Skin of body (tissue), 2 donors: ENCODE measurements around the gene SBF2. TPM values are rescaled to one million over a fixed set of nuclear protein-coding genes. Genes with fewer than 3 reads are reported as not detected.
A peak's percentile ranks its signal among the peaks of the same experiment; 100 is the strongest.

Source experiments
- DNase-seq: peaks from one replicate; lab custom pipeline; 2025; lab: John Stamatoyannopoulos, UW
- total RNA-seq: library from RNA; depleted of rRNA; stranded (reverse); fragments of >200 nt; gene quantifications from one replicate; pipeline ENCODE4 v1.2.3, GENCODE V29; 2014

SBF2 gene
- total RNA-seq = 62.5 TPM

DNA sequence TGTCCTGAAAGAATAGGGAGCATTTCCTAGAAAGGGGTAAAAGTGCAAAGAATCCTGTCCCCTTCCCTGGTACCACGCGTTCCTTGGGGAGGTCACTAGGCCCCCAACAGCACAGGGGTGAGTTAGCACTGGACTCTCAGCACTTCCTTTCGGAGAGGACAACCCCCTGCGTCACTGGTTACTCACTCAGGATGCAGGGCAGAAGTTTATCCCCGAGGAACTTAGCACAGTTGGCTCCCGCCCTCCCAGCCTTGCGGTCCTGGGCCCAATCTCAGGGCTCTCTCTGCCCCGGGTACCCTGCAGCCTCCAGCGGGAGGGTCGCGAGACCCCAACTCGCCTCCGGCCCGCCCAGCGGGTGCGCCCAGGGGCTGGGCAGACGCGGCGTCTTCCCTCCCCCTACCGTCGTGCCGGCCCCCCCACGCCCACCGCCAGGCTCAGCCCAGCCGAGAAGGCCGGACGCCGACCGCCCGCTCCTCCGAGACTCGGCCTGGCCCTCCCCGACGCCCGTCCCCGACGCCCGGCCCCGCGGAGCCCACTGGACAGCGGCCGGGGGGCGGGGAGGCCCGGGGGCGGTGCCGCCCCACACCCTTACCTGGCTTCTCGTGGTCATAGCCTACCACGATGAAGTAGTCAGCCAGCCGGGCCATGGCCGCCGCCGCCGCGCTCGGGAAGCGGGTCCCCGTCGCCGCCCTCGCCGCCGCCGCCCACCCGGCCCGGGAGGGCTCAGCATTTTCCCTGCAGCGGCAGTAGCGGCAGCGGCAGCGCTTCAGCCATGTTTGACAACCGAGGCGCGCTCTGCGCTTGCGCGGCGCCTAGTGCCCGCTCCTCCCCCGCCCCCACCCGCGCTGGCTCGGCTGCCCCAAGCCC is at the start of gene SBF2:
Gene SBF2 (minus strand): TSS at position 797 of the 867 bp plus-strand sequence. CDS start 150 bp downstream, at position 647.
- peak; percentile 70 for DNase-seq

DNA sequence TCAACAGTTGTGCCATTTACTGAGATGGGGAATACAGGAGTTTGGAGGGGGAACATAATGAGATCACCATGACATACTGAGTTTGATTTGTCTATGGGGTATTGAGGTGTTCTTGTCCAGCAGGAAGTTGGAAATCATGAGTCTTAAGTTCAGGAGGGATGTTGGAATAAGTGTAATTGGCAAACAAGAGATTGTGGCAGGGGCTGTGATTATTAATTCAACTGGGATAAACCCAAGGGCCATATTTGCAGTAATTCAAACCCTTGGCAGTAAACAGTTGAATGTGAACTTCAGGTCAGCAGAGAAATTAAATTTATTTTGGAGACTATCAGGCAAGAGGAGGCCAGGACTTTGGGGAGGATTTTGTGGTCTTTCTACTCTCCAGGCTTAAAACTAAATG is 44.3 kb upstream of the SBF2 start:
- peak; percentile 56 for DNase-seq

DNA sequence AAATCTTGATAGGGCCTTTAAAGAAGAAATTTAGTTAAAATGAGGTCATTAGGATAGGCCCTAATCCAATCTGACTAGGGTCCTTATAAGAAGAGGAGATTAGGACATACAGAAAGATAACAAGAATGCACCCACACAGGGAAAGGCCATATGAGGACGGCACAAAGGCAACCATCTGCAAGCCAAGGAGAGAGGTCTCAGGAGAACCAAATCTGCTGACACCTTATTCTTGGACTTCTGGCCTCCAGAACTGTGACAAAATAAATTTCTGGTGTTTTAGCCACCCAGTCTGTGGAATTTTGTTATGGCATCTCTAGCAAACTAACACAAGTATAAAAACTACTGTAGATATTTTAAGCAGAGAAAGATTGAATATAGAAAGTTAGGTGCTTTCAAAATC is 39.5 kb upstream of the SBF2 start:
- no peak for DNase-seq

DNA sequence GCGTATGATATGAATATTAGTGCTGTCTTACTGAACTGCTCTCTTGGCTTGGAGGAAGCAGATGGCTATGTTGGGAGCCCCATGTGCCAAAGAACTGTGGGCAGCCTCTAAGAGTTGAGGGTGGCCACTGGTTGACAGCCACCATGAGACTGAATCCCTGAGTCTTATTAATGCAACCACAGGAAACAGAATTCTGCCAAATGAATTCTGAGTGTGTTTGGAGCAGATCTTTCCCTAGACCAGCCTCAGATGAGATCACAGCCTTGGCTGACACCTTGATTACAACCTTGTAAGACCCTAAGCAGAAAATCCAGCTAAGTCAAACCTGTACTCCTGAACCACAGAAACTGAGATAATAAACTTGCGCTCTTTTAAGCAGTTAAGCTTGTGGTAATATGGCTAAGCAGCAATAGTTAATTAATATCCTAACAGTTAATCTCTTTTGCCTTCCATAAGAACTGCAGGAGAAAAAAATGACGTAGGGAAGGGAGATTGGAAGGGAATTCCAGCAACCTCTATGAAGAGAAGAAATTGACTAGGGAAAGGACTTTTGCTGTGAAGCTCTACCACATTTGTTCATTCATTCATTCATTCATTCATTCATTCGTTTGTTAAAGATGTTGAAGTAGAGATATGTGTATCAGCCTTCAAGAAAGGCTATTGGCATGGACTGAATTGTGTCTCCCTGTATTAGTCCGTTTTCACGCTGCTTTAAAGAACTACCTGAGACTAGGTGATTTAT is 37.7 kb upstream of the SBF2 start:
- DNase-seq = no peak

DNA sequence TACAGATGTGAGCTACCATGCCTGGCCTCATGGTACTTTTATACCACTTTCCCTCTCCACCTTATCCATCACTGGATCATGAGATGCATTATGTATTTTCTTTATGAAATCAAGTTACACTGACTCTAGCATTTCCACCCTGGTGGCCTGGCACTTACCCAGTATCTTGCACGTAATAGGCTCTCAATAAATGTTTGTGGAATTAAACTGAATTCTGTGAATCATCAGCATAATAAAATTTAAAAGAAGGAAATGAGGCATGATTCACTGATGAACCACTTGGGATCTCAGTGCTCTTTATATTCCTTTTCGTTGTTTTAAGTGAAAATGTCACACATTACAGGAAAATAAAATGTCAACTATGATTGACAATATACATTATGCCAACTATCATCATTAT is 35.9 kb upstream of the SBF2 start:
- no peak for DNase-seq

DNA sequence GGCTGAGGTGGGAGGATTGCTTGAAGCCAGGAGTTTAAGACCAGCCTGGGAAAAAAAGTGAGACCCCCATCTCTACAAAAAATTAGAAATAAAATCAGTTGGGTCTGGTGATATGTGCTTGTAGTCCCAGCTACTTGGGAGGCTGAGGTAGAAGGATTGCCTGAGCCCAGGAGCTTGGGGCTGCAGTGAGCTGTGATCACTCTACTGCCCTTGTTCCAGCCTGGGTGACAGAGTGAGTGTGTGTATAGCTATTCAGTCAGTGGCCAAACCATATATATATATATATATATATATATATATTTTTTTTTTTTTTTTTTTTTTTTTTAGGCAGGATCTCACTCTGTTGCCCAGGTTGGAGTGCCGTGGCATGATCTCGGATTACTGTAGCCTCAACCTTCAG is 35.3 kb upstream of the SBF2 start:
- no peak for DNase-seq

DNA sequence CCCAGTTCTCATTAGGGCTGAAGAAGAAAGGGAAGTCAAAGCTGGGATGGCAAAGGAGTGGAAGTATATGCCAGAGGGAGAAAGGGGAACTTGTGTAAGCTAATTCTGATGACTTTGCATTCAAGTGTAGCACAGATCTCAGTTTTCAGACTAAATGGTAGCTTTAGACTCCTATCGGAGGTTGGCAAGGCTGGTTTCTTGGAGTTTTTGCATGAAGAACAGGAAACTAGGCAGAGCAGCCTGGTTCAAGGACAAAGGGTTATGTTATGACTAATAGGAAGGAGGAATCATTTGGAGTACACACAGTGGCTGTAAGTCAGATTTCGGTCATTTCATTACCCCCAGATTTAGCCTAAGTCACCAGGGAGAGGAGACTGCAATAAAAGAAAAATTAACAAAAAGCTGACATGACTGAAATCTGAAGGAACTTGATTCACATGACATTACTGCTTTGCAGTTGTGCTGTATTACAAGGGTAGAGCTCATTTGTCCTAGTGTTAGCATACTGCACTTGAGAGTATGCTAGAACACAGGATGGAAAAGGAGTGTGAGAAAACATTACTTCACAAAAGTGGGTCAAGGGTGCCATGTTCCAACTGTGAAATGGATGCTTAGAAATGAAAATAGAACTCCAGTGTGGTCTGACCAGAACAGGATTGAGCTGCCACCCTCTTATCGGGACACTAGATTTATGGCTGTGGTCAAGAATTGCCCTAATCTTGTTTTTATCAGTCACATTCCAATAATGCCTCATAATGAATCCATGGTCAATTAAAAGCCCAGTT is 34.5 kb upstream of the SBF2 start:
- DNase-seq = no peak

DNA sequence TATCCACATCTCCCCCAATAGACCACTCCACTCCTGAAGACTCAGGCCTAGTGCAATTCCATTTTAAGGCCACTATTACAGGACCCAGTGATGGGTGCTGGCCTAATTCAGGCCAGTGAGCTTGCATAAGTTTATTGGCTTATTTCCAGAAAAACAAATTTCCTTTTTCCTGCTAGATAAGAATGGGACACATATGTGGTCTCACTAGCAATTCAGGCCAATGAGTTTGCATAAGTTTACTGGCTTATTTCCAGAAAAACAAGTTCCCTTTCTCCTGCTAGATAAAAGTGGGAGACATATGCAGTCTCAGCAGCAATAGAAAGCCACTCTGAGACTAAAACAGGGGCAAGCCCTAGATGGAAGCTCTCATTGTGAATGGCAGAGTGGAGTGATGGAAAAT is 33.2 kb upstream of the SBF2 start:
- DNase-seq = no peak

DNA sequence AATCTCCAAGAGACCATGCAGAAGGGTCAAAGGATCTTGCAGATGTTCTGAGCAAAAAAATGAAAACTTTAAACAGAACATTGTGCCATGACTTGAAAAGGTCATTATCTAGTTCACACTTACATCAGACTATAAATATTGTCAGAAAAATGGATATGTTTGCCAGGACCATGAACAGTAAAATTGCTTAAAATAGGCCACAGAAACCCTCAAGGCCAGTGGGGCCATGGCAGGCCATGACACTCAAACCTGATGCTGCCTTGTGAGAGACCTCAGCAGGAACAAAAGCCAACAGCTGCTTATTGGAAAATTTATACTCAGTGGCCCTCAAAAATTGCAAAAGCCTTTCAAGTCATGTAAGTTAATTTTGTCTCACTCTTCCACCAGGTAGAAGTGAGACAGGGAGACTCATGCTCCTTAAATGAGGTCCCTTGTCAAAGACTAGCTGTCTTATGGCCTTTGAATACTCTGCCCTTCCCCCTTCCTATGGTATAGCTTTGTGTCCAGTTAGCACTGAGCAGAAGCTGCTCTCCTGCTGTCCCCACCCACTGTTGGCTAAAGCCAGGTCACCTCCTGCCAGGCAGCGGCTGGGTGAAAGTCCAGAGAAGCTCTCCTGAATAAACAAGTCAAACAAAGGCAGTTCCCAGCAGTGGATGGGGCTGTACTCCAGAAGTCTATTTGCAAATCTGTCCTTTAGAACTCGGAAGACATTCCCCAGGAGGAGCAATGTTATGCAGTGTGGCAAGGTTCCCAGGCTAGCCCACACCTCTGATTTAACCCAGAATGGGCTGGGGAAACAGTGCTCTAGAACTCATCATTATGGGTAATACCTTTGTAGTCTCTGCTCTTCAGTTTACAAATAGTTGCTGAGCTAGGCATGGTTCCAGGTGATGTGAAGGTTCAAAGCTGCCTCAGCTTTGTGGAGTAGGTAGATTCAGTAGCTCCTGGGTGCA is 32.3 kb upstream of the SBF2 start:
- DNase-seq = no peak

DNA sequence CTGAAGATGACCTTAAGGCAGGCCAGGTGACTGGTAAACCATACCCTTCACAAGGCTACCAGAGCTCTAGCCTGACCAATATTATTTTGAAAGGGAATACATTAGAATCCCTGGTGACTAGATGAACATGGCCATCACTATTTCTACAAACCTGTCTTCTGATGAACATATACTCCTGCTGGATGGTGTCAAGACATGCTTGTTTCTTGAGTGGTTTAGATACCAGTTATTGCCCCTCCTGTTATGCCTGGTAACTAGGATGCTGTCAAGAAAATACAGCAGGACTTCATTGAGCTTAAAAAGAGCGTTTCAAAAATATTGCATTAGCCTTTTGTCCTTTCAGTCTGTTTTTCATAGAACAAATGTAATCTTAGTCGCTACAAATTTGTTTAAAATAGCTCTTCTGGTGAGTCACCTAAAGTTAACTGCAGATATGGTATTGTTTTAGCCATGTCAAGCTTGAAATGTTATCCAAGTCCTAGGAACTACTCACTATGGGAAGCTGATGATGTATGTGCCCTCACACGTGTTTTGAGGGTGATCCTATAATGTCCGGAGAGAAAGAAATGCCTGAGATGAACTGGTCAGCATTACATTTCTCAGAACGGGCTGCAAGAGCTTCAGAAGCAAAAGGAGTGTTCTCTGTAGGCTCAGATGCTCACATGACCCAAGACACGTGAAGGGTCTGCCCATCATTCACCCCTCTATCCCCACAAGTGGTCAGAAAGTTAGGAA is 31.4 kb upstream of the SBF2 start:
- no peak for DNase-seq

DNA sequence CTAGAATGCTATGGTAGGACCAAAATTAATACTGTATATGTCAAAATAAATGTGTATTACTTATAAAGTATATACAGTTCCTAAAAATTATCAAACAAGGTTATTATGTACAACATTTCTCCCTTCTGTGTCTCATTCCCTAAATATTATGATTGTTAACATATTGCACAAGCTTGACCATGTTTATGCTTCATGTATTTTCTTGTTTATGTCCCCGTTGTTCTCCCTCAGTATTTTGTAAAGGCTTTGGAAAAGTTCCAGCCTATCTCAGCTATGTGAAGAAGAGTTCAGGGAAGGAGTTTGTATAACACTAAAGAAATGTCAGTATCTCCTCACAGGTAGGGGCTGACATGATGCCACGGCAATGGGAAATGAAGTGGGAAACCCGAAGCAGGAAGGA is 30.5 kb upstream of the SBF2 start:
- no peak for DNase-seq

DNA sequence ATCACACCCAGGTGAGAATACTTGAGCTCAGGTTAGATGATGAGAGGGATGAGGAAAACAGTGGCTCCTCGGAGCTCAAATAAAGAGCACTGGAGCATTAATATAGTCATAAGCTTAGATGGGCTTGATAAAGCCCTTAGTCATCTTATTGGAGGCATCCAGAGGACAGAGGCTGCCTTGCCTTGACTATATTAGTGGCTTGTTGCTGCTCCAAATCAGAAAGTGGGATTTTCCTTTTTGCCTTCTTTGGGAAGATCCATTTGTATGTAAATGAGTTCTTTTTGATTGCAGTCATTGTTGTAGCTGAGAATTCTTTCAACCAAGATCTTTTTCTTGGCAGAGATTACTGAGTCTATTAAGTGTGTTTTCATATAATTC is 29.8 kb upstream of the SBF2 start:
- no peak for DNase-seq

DNA sequence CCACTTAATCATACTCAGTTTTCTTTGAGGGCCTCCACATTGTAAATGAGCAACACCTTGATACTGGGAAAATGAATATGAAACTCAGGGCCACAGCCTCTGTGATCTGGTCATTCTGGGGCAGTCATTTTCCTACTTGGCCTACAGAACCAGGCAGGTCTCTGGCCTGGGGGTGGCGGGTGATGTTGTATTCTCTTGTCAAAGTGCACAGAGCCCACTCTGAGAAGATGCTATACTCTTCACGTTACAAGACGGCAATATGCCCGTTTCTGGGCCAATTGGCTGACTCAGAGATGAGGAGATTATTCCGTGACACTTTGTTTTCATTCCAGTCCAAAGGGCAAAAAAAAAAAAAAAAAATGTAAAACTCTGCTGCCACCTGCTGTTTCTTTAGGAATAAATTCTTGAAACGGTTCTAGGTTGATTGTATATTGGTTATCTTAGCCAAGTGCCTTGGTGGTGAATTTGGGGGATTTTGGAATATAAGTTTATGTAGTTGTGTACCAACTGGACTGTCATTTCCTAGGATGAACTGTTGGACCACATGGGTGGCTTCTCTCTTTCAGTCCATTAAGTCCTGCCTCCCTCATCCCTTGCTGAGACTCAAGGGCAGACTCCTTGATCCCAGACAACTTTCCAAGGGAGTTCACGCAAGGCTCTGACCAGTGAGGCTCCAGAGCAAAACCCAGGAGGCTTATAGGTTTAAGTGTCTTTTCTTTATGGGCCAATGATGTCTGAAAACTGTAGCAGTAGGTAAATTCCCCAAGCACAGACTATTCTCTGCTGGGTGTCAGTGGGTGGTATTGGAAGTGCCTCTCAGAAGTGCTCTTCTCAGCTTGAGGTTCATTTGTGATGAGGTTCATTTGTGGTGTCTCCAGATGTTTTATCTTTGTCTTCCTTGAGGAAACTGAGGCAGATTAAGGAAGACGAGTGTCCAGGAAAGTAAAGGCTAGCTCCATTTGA is 29.1 kb upstream of the SBF2 start:
- DNase-seq = peak; percentile 91

DNA sequence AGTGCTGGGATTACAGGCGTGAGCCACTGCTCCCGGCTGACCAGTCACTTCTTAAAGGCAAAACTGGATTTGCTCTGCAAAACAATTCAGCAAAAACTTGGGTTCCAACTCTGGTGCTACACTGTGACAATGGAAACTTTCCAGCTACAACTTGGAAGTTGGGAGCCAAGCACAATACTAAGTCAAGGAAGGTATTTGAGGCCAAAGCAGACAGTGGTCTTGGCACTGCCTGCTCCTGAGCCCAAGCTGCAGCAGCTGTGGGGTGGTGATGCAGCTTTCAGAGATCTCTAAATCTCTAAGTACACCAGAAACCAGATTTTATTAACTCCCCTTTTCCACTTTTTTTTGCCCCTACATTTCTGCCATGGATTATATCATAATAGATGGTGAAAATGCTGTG is 28.4 kb upstream of the SBF2 start:
- DNase-seq = no peak

DNA sequence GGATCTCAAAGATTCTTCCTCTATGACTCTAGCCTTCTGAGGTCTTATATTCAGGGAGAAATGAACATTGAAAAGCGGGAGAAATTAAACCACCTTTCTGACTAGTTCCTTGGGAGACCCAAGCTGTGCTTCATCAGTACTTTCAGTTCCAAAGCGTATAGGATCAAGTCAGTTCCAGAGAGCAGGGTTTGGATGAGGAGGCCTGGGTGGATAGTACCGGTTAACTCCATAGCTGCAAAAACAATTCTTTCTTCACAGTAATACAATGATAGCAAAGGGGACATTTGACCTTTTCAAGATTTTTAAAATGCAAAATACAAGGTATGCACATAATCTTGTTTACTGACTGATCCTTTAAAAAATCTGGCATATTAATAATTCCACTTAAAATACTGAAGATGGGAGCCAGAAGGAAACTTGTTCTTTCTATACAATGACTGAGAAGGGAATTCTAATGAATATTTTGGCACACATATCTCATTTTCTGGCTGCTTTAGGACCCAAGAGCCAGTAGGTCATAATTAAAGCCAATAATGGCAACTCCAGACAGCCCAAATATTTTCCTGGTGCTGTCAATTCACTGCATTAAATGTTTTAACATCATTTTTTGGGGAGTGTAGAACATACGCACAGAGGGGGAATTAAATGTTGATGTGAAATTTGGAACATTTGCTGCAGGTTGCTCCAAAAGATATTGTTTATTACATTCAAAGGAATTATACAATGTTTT is 26.9 kb upstream of the SBF2 start:
- peak; percentile 63 for DNase-seq

DNA sequence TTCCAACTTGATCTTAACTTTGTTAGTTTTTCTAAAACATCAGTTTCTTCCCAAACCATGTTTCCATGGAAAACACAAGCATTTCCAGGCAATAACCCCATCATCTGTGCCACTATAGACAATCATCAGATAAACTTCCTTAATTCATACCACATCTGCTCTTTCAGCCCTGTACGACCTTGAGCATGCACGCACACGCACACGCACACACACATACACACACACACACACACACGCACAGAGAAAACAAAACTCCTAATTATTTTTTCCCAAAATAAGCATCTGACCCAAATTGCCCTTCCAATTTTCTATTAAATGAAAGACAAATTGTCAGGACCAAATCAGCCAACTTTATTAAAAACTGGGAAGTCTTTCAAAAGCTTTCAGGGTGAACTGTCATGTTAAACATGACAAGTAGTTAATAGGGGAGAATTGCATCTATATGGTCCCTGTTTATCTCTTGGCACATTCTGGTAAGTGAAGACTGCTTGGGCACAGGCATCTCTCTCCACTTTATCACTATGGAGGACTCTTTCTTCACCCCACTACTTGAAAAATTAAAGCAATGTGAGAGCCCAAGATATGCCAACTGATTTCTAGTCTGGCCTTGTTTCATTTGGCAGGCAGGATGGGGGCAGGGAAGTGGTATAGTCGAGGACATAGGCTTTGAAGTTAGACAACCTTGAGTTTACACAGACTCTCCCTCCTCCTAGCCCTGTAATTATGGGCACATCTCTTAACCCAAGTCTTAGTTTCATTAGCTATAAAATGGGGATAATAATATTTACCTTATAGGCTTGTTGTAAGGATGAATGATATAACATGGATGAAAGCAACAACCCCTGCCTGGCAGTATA is 25.9 kb upstream of the SBF2 start:
- peak; percentile 43 for DNase-seq

DNA sequence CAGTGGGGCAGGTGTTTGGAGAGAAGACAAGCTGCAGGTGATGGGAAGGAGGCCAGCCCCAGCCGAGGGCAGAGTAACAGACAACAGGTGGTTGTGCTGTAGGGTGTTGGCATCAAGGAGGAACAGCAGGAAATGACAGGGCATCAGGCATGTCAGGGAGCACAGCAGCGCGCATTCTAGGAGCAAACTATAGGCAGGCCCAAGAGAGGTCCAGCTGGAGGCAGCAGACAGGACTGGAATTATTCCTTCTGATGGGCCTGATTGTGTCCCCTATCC is 24.4 kb upstream of the SBF2 start:
- DNase-seq = no peak
